Stimulated activated CD4-positive, alpha-beta T cell treated with anti-CD3 and anti-CD28 coated beads, Interleukin-1b, Interleukin-23, amount 100 ng/mL, for 24 hours (primary cell): ENCODE measurements around the gene ETS1.

Experiments
- DNase-seq, 4 experiments: peaks; one replicate each; pipeline ENCODE4 v3.0.0-alpha.2; 2020; ENCODE audit warnings: low read depth in 4 of 4, low spot score in 1 of 4

Gene ETS1

GRCh38 chr11:128587415-128587814 is at the start of gene ETS1:
Gene ETS1 (minus strand): TSS chr11:128587558. CDS start chr11:128573130, 14,428 bp downstream.
- DNase-seq, result no peak

GRCh38 chr11:128634395-128634794 is 47.0 kb upstream of the ETS1 start:
- no peak for DNase-seq

GRCh38 chr11:128633384-128633965 is 46.1 kb upstream of the ETS1 start:
- no peak for DNase-seq

- DNase-seq, result peak in 1 of 4 experiments; percentile 35
Measured at GRCh38 chr11:128632141-128632791, 44.9 kb upstream of the ETS1 start.

- DNase-seq, result peak; percentile 87 to 97 (median 93)
Measured at GRCh38 chr11:128630367-128631230, 43.2 kb upstream of the ETS1 start.

- no peak for DNase-seq
Measured at GRCh38 chr11:128629516-128630106, 42.3 kb upstream of the ETS1 start.

GRCh38 chr11:128628686-128629085 is 41.3 kb upstream of the ETS1 start:
- no peak for DNase-seq

GRCh38 chr11:128628325-128628673 is 40.9 kb upstream of the ETS1 start:
- no peak for DNase-seq

- DNase-seq, result no peak
Measured at GRCh38 chr11:128627666-128628324, 40.4 kb upstream of the ETS1 start.

GRCh38 chr11:128626913-128627665 is 39.7 kb upstream of the ETS1 start:
- no peak for DNase-seq

GRCh38 chr11:128625746-128626145 is 38.4 kb upstream of the ETS1 start:
- DNase-seq, result no peak

GRCh38 chr11:128625326-128625725 is 38.0 kb upstream of the ETS1 start:
- DNase-seq, result no peak

GRCh38 chr11:128624269-128625175 is 37.2 kb upstream of the ETS1 start:
- DNase-seq, result peak in 1 of 4 experiments; percentile 27

- DNase-seq, result no peak
Measured at GRCh38 chr11:128623091-128623490, 35.7 kb upstream of the ETS1 start.

- DNase-seq, result no peak
Measured at GRCh38 chr11:128621601-128622501, 34.5 kb upstream of the ETS1 start.

- no peak for DNase-seq
Measured at GRCh38 chr11:128620309-128621100, 33.1 kb upstream of the ETS1 start.

- no peak for DNase-seq
Measured at GRCh38 chr11:128619540-128620308, 32.4 kb upstream of the ETS1 start.
